ENCODE results near the gene PPRC1. TPM values are rescaled to one million over a fixed set of nuclear protein-coding genes. Genes with fewer than 3 reads are reported as not detected.

The PPRC1 gene
- total RNA-seq, 1 donor from 2014 or later = 10.0 TPM

DNA sequence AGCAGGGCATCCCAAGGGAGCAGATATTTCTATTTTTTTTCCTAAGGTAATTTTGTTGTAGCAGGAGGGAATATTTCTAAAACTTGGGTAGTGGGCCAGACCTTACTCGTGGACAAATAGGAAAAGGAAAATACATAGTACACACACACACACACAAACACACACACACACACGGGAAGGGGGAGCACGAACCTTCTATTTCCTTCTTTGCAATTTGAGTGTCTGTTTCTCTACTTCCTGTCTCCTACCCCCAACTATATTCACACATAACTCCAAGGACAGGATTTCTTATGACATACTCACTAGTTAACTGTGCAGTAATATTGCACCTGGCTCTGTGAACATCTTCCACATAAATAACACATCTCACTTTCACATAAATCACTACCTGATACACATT is 17.1 kb upstream of the PPRC1 start:
- Histone ChIP-seq H3K27me3 (ENCODE audit: control insufficient read depth, insufficient read depth, low read length) (no peaks in the 10 kb centered on the region), H3K36me3 (ENCODE audit: control insufficient read depth, insufficient read depth, low read length) (peaks cover 11% of the 10 kb centered on the region), H3K4me3 (ENCODE audit: low read depth, low read length) (no peak overlapping the region)
- FAIRE-seq = no peak
- DNase-seq (ENCODE audit: low read depth) = no peak
- TF ChIP-seq, protein P1, sequence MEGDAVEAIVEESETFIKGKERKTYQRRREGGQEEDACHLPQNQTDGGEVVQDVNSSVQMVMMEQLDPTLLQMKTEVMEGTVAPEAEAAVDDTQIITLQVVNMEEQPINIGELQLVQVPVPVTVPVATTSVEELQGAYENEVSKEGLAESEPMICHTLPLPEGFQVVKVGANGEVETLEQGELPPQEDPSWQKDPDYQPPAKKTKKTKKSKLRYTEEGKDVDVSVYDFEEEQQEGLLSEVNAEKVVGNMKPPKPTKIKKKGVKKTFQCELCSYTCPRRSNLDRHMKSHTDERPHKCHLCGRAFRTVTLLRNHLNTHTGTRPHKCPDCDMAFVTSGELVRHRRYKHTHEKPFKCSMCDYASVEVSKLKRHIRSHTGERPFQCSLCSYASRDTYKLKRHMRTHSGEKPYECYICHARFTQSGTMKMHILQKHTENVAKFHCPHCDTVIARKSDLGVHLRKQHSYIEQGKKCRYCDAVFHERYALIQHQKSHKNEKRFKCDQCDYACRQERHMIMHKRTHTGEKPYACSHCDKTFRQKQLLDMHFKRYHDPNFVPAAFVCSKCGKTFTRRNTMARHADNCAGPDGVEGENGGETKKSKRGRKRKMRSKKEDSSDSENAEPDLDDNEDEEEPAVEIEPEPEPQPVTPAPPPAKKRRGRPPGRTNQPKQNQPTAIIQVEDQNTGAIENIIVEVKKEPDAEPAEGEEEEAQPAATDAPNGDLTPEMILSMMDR (IDR thresholded peaks at IDR 0.05; ENCODE audit: insufficient read depth, low read length, severe bottlenecking) = no peak

DNA sequence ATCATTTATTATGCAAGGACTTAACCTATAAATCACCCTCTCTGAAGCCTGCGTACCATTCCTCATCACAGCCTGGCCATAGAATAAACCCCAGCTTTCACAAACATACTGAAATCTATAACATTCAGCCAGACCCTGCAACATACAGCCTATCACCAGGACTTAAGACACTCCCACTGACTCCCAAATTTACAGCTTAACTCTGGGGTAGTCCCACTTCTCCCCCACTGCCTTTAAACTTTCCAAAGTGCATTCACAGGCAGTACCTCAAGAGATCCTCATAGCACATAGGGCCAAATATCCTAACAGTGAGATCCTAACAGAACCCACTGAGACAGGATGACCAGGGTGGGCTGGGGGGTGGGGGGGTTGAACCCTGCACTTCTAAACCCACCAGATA is 16.2 kb upstream of the PPRC1 start:
- TF ChIP-seq, protein P1 (IDR thresholded peaks at IDR 0.05; ENCODE audit: insufficient read depth, low read length, severe bottlenecking) = no peak
- no peak for DNase-seq (ENCODE audit: low read depth)
- Histone ChIP-seq H3K4me3 (ENCODE audit: low read depth, low read length) (no peak overlapping the region), H3K27me3 (ENCODE audit: control insufficient read depth, insufficient read depth, low read length) (no peaks in the 10 kb centered on the region), H3K36me3 (ENCODE audit: control insufficient read depth, insufficient read depth, low read length) (peaks cover 3% of the 10 kb centered on the region)
- FAIRE-seq = no peak

- FAIRE-seq = no peak
- H3K4me3 ChIP-seq (ENCODE audit: low read depth, low read length) = no peak overlapping the region
- TF ChIP-seq, protein P1 (IDR thresholded peaks at IDR 0.05; ENCODE audit: insufficient read depth, low read length, severe bottlenecking) = peak; percentile 15
- H3K36me3 ChIP-seq (ENCODE audit: control insufficient read depth, insufficient read depth, low read length) = peaks cover under 1% of the 10 kb centered on the region
- H3K27me3 ChIP-seq (ENCODE audit: control insufficient read depth, insufficient read depth, low read length) = no peaks in the 10 kb centered on the region
- DNase-seq (ENCODE audit: low read depth) = peak; percentile 56
These were observed 15.3 kb upstream of the PPRC1 start for GRCh38 chr10:102117391-102118159.

GRCh38 chr10:102118867-102119266 is 14.0 kb upstream of the PPRC1 start:
- Histone ChIP-seq H3K27me3 (ENCODE audit: control insufficient read depth, insufficient read depth, low read length) (no peaks in the 10 kb centered on the region), H3K36me3 (ENCODE audit: control insufficient read depth, insufficient read depth, low read length) (no peaks in the 10 kb centered on the region), H3K4me3 (ENCODE audit: low read depth, low read length) (peak overlapping the region; percentile 59)
- FAIRE-seq = no peak
- TF ChIP-seq, protein P1 (IDR thresholded peaks at IDR 0.05; ENCODE audit: insufficient read depth, low read length, severe bottlenecking) = no peak
- DNase-seq (ENCODE audit: low read depth) = no peak

- H3K4me3 ChIP-seq (ENCODE audit: low read depth, low read length) = peak overlapping the region; percentile 59
- no peak for FAIRE-seq
- TF ChIP-seq, protein P1 (IDR thresholded peaks at IDR 0.05; ENCODE audit: insufficient read depth, low read length, severe bottlenecking) = no peak
- H3K27me3 ChIP-seq (ENCODE audit: control insufficient read depth, insufficient read depth, low read length) = no peaks in the 10 kb centered on the region
- DNase-seq (ENCODE audit: low read depth) = peak; percentile 54
- H3K36me3 ChIP-seq (ENCODE audit: control insufficient read depth, insufficient read depth, low read length) = no peaks in the 10 kb centered on the region
These were observed 13.3 kb upstream of the PPRC1 start for GRCh38 chr10:102119417-102120141.
